ENCODE results near the gene TBC1D5. TPM values are rescaled to one million over a fixed set of nuclear protein-coding genes. Genes with fewer than 3 reads are reported as not detected.
"Not testable (repeated sequence)": the region's sequence is repeated elsewhere in the genome, so short reads cannot be mapped to it uniquely, and the experiment has no call there.

TBC1D5 gene
- total RNA-seq, 1 experiment from 2014 or later, result 38.3 TPM

- H3K27ac Mint-ChIP-seq (ENCODE audit: unreplicated experiment), result no peak overlapping the region
- H3K4me3 Mint-ChIP-seq (ENCODE audit: low read depth, unreplicated experiment), result no peak overlapping the region
- no peak for DNase-seq
- intact Hi-C loops (cut with micrococcal nuclease; ENCODE audit: unreplicated experiment), result no loop called here
- no peaks in the 10 kb centered on the region for H3K27me3 Mint-ChIP-seq (ENCODE audit: unreplicated experiment)
- H3K36me3 Mint-ChIP-seq (ENCODE audit: insufficient read depth, unreplicated experiment), result no peaks in the 10 kb centered on the region
- CTCF ChIA-PET, result no interaction called here
- TF ChIP-seq CTCF (IDR thresholded peaks at IDR 0.05; ENCODE audit: unreplicated experiment), result no peak
- H3K4me1 Mint-ChIP-seq (ENCODE audit: low read depth, unreplicated experiment), result peaks cover 8% of the 10 kb centered on the region
- BruUV-seq (replicated peaks), result no TSS peak
- H3K9me3 Mint-ChIP-seq (ENCODE audit: low read depth, unreplicated experiment), result no peaks in the 10 kb centered on the region
These were observed 116.0 kb downstream of the TBC1D5 start for GRCh38 chr3:17626395-17626794.

- Mint-ChIP-seq H3K4me1 (ENCODE audit: low read depth, unreplicated experiment) (peaks cover 8% of the 10 kb centered on the region), H3K27me3 (ENCODE audit: unreplicated experiment) (no peaks in the 10 kb centered on the region), H3K9me3 (ENCODE audit: low read depth, unreplicated experiment) (no peaks in the 10 kb centered on the region), H3K36me3 (ENCODE audit: insufficient read depth, unreplicated experiment) (no peaks in the 10 kb centered on the region), H3K27ac (ENCODE audit: unreplicated experiment) (no peak overlapping the region), H3K4me3 (ENCODE audit: low read depth, unreplicated experiment) (no peak overlapping the region)
- intact Hi-C loops (cut with micrococcal nuclease; ENCODE audit: unreplicated experiment), result no loop called here
- DNase-seq, result no peak
- BruUV-seq (replicated peaks), result no TSS peak
- CTCF ChIA-PET, result no interaction called here
- TF ChIP-seq CTCF (IDR thresholded peaks at IDR 0.05; ENCODE audit: unreplicated experiment), result no peak
These were observed 117.3 kb downstream of the TBC1D5 start for GRCh38 chr3:17625133-17625532.

- CTCF ChIA-PET, result no interaction called here
These were observed 119.0 kb downstream of the TBC1D5 start for GRCh38 chr3:17623464-17623863.

GRCh38 chr3:17619968-17620367 is 122.5 kb downstream of the TBC1D5 start:
- DNase-seq, result no peak
- no peak for TF ChIP-seq CTCF (IDR thresholded peaks at IDR 0.05; ENCODE audit: unreplicated experiment)
- CTCF ChIA-PET, result interaction anchor here (0.6 kb wide), 1 partner anchor 227 kb away, joined by 3 read pairs; no protein-coding TSS in a partner anchor
- no peak overlapping the region for H3K4me3 Mint-ChIP-seq (ENCODE audit: low read depth, unreplicated experiment)
- H3K36me3 Mint-ChIP-seq (ENCODE audit: insufficient read depth, unreplicated experiment), result no peaks in the 10 kb centered on the region
- no peak overlapping the region for H3K27ac Mint-ChIP-seq (ENCODE audit: unreplicated experiment)
- H3K4me1 Mint-ChIP-seq (ENCODE audit: low read depth, unreplicated experiment), result no peaks in the 10 kb centered on the region
- no peaks in the 10 kb centered on the region for H3K27me3 Mint-ChIP-seq (ENCODE audit: unreplicated experiment)
- H3K9me3 Mint-ChIP-seq (ENCODE audit: low read depth, unreplicated experiment), result peaks cover 6% of the 10 kb centered on the region
- intact Hi-C loops (cut with micrococcal nuclease; ENCODE audit: unreplicated experiment), result no loop called here
- BruUV-seq (replicated peaks), result no TSS peak

More at GRCh38 chr3:17623464-17623863, 119.0 kb downstream of the TBC1D5 start:
- no TSS peak for BruUV-seq (replicated peaks)
- Mint-ChIP-seq H3K9me3 (ENCODE audit: low read depth, unreplicated experiment) (no peaks in the 10 kb centered on the region), H3K27me3 (ENCODE audit: unreplicated experiment) (no peaks in the 10 kb centered on the region), H3K4me3 (ENCODE audit: low read depth, unreplicated experiment) (no peak overlapping the region), H3K36me3 (ENCODE audit: insufficient read depth, unreplicated experiment) (no peaks in the 10 kb centered on the region), H3K4me1 (ENCODE audit: low read depth, unreplicated experiment) (peaks cover 8% of the 10 kb centered on the region), H3K27ac (ENCODE audit: unreplicated experiment) (no peak overlapping the region)
- no peak for DNase-seq
- intact Hi-C loops (cut with micrococcal nuclease; ENCODE audit: unreplicated experiment), result no loop called here
- no peak for TF ChIP-seq CTCF (IDR thresholded peaks at IDR 0.05; ENCODE audit: unreplicated experiment)

GRCh38 chr3:17613017-17613416 is 129.4 kb downstream of the TBC1D5 start:
- H3K36me3 Mint-ChIP-seq (ENCODE audit: insufficient read depth, unreplicated experiment); intact Hi-C loops (cut with micrococcal nuclease; ENCODE audit: unreplicated experiment); H3K27ac Mint-ChIP-seq (ENCODE audit: unreplicated experiment); DNase-seq; H3K4me1 Mint-ChIP-seq (ENCODE audit: low read depth, unreplicated experiment); H3K9me3 Mint-ChIP-seq (ENCODE audit: low read depth, unreplicated experiment); H3K27me3 Mint-ChIP-seq (ENCODE audit: unreplicated experiment); H3K4me3 Mint-ChIP-seq (ENCODE audit: low read depth, unreplicated experiment); CTCF ChIA-PET; BruUV-seq (replicated peaks): not testable (repeated sequence)

Data from Calu3 (cell line).